Measurements from ENCODE around the gene FAR2. TPM values are rescaled to one million over a fixed set of nuclear protein-coding genes. Genes with fewer than 3 reads are reported as not detected.

Gene FAR2
- total and polyA plus RNA-seq, 2 experiments from 2014 or later = 18.7 to 22.6 TPM

DNA sequence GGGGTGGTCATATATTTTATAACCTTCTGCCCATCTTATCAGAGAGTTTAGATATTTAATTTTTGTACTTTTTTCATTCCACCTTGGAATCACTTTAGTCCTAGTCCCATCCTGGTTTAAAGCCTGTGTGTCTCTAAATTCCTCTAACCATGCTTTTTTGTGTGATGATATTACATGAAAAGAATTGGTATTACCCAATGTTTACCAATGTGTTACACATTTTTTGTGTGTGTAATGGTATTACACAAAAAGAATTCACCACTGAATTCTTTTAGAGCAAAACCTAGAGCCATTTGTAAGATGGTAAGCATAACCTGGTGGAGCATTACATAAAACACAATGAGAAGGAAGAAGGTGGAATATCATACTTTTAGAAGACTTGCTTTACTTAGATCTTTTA, 77.5 kb downstream of the FAR2 start:
- no peak overlapping the region for H2AFZ ChIP-seq
- Mint-ChIP-seq H3K36me3 (ENCODE audit: low read depth) (peaks cover 3% of the 10 kb centered on the region; the same call in 1 of the 3 replicates), H3K4me3 (no peak overlapping the region), H3K27me3 (ENCODE audit: insufficient read depth, low read depth, poor library complexity) (no peaks in the 10 kb centered on the region), H3K27ac (0 out of 2 replicates have a peak overlapping the region, but pooled peaks have one; percentile 78), H3K4me1 (peaks cover 40% of the 10 kb centered on the region), H3K9me3 (peaks cover 2% of the 10 kb centered on the region; the same call in 1 of the 3 replicates)
- no peak overlapping the region for H3K4me3 ChIP-seq
- H3K79me2 ChIP-seq (replicated peaks; ENCODE audit: insufficient read depth) = no peaks in the 10 kb centered on the region
- no peak overlapping the region for H3K27ac ChIP-seq (ENCODE audit: low read depth)
- H3K36me3 ChIP-seq (ENCODE audit: insufficient read depth) = no peaks in the 10 kb centered on the region
- H3K27me3 ChIP-seq (ENCODE audit: insufficient read depth) = no peaks in the 10 kb centered on the region
- H3K4me1 ChIP-seq (ENCODE audit: insufficient read depth) = peaks cover 45% of the 10 kb centered on the region
- no peaks in the 10 kb centered on the region for H3K9me2 ChIP-seq (ENCODE audit: insufficient read depth)
- no peak for ATAC-seq
- H3K4me2 ChIP-seq = 0 out of 2 replicates have a peak overlapping the region, but pooled peaks have one; percentile 13
- DNase-seq (ENCODE audit: low spot score) = no peak
- no peaks in the 10 kb centered on the region for H4K20me1 ChIP-seq (replicated peaks; ENCODE audit: insufficient read depth)
- no peaks in the 10 kb centered on the region for H3F3A ChIP-seq (replicated peaks; ENCODE audit: low read depth)
- TF ChIP-seq, protein P1, sequence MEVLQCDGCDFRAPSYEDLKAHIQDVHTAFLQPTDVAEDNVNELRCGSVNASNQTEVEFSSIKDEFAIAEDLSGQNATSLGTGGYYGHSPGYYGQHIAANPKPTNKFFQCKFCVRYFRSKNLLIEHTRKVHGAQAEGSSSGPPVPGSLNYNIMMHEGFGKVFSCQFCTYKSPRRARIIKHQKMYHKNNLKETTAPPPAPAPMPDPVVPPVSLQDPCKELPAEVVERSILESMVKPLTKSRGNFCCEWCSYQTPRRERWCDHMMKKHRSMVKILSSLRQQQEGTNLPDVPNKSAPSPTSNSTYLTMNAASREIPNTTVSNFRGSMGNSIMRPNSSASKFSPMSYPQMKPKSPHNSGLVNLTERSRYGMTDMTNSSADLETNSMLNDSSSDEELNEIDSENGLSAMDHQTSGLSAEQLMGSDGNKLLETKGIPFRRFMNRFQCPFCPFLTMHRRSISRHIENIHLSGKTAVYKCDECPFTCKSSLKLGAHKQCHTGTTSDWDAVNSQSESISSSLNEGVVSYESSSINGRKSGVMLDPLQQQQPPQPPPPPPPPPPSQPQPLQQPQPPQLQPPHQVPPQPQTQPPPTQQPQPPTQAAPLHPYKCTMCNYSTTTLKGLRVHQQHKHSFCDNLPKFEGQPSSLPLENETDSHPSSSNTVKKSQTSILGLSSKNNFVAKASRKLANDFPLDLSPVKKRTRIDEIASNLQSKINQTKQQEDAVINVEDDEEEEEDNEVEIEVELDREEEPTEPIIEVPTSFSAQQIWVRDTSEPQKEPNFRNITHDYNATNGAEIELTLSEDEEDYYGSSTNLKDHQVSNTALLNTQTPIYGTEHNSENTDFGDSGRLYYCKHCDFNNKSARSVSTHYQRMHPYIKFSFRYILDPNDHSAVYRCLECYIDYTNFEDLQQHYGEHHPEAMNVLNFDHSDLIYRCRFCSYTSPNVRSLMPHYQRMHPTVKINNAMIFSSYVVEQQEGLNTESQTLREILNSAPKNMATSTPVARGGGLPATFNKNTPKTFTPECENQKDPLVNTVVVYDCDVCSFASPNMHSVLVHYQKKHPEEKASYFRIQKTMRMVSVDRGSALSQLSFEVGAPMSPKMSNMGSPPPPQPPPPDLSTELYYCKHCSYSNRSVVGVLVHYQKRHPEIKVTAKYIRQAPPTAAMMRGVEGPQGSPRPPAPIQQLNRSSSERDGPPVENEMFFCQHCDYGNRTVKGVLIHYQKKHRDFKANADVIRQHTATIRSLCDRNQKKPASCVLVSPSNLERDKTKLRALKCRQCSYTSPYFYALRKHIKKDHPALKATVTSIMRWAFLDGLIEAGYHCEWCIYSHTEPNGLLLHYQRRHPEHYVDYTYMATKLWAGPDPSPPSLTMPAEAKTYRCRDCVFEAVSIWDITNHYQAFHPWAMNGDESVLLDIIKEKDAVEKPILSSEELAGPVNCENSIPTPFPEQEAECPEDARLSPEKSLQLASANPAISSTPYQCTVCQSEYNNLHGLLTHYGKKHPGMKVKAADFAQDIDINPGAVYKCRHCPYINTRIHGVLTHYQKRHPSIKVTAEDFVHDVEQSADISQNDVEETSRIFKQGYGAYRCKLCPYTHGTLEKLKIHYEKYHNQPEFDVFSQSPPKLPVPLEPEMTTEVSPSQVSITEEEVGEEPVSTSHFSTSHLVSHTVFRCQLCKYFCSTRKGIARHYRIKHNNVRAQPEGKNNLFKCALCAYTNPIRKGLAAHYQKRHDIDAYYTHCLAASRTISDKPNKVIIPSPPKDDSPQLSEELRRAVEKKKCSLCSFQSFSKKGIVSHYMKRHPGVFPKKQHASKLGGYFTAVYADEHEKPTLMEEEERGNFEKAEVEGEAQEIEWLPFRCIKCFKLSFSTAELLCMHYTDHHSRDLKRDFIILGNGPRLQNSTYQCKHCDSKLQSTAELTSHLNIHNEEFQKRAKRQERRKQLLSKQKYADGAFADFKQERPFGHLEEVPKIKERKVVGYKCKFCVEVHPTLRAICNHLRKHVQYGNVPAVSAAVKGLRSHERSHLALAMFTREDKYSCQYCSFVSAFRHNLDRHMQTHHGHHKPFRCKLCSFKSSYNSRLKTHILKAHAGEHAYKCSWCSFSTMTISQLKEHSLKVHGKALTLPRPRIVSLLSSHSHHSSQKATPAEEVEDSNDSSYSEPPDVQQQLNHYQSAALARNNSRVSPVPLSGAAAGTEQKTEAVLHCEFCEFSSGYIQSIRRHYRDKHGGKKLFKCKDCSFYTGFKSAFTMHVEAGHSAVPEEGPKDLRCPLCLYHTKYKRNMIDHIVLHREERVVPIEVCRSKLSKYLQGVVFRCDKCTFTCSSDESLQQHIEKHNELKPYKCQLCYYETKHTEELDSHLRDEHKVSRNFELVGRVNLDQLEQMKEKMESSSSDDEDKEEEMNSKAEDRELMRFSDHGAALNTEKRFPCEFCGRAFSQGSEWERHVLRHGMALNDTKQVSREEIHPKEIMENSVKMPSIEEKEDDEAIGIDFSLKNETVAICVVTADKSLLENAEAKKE (CRISPR knock-in tag; IDR thresholded peaks at IDR 0.05) = no peak
- no peak for TF ChIP-seq ZNF331 (CRISPR knock-in tag; IDR thresholded peaks at IDR 0.05; ENCODE audit: low read depth)
- no peak for TF ChIP-seq NANOG (IDR thresholded peaks at IDR 0.05; ENCODE audit: borderline replicate concordance)
- TF ChIP-seq, protein P2, sequence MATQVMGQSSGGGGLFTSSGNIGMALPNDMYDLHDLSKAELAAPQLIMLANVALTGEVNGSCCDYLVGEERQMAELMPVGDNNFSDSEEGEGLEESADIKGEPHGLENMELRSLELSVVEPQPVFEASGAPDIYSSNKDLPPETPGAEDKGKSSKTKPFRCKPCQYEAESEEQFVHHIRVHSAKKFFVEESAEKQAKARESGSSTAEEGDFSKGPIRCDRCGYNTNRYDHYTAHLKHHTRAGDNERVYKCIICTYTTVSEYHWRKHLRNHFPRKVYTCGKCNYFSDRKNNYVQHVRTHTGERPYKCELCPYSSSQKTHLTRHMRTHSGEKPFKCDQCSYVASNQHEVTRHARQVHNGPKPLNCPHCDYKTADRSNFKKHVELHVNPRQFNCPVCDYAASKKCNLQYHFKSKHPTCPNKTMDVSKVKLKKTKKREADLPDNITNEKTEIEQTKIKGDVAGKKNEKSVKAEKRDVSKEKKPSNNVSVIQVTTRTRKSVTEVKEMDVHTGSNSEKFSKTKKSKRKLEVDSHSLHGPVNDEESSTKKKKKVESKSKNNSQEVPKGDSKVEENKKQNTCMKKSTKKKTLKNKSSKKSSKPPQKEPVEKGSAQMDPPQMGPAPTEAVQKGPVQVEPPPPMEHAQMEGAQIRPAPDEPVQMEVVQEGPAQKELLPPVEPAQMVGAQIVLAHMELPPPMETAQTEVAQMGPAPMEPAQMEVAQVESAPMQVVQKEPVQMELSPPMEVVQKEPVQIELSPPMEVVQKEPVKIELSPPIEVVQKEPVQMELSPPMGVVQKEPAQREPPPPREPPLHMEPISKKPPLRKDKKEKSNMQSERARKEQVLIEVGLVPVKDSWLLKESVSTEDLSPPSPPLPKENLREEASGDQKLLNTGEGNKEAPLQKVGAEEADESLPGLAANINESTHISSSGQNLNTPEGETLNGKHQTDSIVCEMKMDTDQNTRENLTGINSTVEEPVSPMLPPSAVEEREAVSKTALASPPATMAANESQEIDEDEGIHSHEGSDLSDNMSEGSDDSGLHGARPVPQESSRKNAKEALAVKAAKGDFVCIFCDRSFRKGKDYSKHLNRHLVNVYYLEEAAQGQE (IDR thresholded peaks at IDR 0.05; ENCODE audit: unreplicated experiment) = no peak
- no peak for TF ChIP-seq EZH2phosphoT487 (IDR thresholded peaks at IDR 0.05; ENCODE audit: unreplicated experiment)
- TF ChIP-seq, protein P3, sequence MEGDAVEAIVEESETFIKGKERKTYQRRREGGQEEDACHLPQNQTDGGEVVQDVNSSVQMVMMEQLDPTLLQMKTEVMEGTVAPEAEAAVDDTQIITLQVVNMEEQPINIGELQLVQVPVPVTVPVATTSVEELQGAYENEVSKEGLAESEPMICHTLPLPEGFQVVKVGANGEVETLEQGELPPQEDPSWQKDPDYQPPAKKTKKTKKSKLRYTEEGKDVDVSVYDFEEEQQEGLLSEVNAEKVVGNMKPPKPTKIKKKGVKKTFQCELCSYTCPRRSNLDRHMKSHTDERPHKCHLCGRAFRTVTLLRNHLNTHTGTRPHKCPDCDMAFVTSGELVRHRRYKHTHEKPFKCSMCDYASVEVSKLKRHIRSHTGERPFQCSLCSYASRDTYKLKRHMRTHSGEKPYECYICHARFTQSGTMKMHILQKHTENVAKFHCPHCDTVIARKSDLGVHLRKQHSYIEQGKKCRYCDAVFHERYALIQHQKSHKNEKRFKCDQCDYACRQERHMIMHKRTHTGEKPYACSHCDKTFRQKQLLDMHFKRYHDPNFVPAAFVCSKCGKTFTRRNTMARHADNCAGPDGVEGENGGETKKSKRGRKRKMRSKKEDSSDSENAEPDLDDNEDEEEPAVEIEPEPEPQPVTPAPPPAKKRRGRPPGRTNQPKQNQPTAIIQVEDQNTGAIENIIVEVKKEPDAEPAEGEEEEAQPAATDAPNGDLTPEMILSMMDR (conservative IDR thresholded peaks at IDR 0.05; ENCODE audit: low read depth in 2 of 2) = no peak
- no peak for TF ChIP-seq POLR2AphosphoS5 (IDR thresholded peaks at IDR 0.05; ENCODE audit: low read depth)
- no peak for TF ChIP-seq CREB1 (CRISPR knock-in tag; IDR thresholded peaks at IDR 0.05; ENCODE audit: low read depth)
- no peak for TF ChIP-seq ZNF114 (CRISPR knock-in tag; IDR thresholded peaks at IDR 0.05)
- TF ChIP-seq JUNB (IDR thresholded peaks at IDR 0.05; ENCODE audit: unreplicated experiment) = no peak
- TF ChIP-seq, protein P4, sequence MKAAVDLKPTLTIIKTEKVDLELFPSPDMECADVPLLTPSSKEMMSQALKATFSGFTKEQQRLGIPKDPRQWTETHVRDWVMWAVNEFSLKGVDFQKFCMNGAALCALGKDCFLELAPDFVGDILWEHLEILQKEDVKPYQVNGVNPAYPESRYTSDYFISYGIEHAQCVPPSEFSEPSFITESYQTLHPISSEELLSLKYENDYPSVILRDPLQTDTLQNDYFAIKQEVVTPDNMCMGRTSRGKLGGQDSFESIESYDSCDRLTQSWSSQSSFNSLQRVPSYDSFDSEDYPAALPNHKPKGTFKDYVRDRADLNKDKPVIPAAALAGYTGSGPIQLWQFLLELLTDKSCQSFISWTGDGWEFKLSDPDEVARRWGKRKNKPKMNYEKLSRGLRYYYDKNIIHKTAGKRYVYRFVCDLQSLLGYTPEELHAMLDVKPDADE (IDR thresholded peaks at IDR 0.05) = no peak
- no peak for TF ChIP-seq EZH2 (IDR thresholded peaks at IDR 0.05; ENCODE audit: low read depth, unreplicated experiment)
- TF ChIP-seq STAT1 (IDR thresholded peaks at IDR 0.05; ENCODE audit: unreplicated experiment) = no peak

All from GM23338 (cell line).